A673 (cell line): Measurements from ENCODE around the gene AMDHD2.

Experiments
- CTCF ChIP-seq: fragments of 300-800, 200-600 bp; sonication (generic); conservative IDR thresholded peaks from 2 replicates; pipeline ENCODE4 v1.5.1; 2017; ENCODE audit warnings: low read depth, mild to moderate bottlenecking, antibody characterized with exemption, low read length, moderate library complexity, mixed read lengths
- EZH2 ChIP-seq: fragments of 200-600 bp; sonication (generic); IDR thresholded peaks from 2 replicates; pipeline ENCODE4 v1.6.1; 2017; ENCODE audit warnings: borderline replicate concordance, low read depth, mild to moderate bottlenecking, mixed read lengths, antibody characterized with exemption, low read length; ENCODE audit not compliant: poor library complexity, severe bottlenecking

DNA sequence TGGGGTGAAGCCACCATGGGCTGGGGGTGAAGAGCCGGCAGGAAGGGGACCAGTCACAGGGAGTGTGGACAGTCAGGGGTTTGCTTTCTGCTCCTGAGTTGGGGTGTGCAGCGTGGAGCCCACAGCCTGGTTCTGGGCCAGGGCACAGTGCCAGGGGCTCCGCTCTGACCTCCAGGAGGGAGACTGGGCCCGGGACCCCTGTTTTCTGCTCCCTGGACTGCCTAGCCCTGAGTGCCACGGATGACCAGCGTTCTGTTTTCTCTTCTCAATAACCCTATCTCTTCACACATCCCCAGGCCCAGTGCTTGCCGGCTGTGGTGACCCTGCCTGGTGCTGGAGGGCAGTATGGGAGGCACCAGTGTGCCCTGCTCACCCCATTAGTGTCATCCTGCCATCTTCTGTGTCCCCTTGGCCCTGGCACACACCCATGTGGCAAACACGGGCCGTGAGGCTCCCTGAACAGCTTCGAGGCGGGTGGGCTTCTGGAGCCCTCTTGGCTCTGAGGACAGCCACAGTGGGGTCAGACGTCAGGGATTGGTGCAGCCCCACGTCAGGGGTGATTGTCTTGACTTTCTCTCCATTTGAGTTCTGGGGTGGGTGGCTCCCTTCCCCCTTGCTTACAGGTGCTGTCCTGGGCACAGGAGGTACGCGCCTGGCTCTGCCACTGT lies 9.9 kb downstream of the AMDHD2 start:
- TF ChIP-seq CTCF (no peak), EZH2 (no peak)
